HG02981 (cell line): ENCODE data around the gene EVA1C.
"Not testable (repeated sequence)": the region's sequence is repeated elsewhere in the genome, so short reads cannot be mapped to it uniquely, and the experiment has no call there.

Experiments
- ATAC-seq: cut with Tn5 transposase; IDR thresholded peaks from one replicate; pipeline ENCODE4 v1.9.1; 2021; ENCODE audit warnings: mild to moderate bottlenecking, moderate library complexity; ENCODE audit not compliant: unreplicated experiment

The EVA1C gene, protein sequence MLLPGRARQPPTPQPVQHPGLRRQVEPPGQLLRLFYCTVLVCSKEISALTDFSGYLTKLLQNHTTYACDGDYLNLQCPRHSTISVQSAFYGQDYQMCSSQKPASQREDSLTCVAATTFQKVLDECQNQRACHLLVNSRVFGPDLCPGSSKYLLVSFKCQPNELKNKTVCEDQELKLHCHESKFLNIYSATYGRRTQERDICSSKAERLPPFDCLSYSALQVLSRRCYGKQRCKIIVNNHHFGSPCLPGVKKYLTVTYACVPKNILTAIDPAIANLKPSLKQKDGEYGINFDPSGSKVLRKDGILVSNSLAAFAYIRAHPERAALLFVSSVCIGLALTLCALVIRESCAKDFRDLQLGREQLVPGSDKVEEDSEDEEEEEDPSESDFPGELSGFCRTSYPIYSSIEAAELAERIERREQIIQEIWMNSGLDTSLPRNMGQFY

DNA sequence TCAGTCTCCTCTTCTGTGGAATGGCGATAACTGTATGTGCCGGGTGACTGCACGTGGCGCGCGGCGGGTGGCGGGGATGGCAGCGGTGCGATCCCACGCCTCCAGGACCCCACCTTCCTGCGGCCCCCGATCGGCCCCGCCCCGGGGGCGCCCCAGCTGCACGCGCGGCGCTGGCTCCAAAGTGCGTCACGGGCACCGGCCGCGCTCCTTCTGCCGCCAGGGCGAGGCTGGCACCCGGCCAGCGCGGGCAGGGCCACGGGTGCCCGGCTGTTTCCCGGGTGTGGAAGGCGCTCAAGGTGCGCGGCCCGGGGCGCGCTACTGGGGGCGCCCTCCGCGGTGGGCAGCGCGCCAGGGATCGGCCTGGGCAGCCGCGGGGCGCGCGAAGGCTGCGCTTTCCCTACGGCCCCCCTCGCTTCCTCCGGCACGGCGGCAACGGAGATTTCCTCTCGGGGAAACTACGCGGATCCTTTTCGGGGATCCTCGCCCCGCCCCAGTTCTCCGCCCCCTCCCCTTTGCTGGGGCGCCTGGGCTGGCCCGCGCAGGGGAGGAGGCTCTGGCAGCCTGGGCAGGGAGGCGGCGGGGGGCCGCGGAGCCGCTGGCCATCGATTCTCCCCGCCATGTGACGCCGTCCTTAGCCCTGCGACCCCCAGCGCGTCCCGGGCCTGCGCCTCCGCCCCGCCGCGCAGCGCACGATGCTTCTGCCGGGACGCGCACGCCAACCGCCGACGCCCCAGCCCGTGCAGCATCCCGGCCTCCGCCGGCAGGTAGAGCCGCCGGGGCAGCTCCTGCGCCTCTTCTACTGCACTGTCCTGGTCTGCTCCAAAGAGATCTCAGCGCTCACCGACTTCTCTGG is at the start of gene EVA1C:
EVA1C (plus strand) TSS at position 545 of the 853 bp plus-strand sequence; CDS start at position 693, 148 bp downstream.
- no peak for ATAC-seq

DNA sequence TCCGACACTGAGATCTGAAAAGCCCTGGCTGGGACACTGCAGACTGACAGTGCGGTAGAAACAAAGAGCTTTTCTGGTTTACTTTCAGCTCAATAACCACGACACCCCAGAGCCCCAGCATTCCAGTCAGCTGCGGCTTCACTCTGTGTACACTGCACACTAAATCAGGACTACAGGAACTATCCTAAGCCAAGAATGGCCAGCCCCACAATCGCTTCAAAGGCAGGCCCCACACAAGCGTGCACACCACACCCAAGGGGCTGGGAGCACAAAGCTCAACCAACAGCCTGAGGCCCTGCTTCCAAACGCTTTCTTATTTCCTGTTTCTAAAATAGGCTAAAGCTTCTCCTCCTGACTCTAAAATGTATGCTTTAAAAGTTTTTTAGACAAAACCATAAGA is 48.1 kb upstream of the EVA1C start:
- no peak for ATAC-seq

DNA sequence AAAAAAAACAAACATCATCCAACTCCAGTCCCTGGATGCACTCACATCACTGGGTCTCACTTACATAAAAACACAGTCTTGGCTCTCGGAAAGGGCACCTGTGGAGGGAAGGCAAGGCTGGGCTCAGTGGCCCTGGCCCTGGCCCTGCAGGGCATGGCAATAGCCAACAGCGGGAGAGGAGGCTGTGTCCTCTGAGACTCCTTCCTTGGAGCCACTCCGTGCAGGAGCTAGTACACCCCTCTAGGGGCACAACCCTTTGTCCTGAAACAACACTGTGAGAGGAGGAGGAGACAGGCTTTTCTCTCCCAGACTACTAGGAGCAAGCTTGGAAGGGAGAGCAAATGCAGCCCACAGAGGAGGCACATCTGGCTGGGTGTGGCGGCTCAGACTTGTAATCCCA is 47.7 kb upstream of the EVA1C start:
- ATAC-seq, result no peak

DNA sequence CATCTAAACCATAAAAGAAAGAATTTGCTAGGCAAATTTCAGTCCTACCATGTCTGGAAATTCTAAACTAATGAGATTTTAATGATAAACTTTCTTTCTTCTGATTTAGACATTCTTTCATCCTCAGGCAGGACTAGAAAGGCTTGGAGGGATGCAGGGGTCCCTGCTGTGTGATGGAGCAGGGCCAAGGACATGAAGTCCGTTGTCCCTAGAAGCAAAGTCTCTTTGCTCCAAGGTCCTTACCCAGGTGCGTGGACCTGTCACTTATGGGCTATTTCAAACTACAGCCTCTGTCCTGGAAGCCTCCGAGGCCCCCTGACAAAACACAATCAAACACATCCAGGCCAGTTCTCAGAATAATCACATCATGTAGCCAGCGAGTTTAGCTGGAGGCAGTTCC is 46.3 kb upstream of the EVA1C start:
- ATAC-seq, result no peak

DNA sequence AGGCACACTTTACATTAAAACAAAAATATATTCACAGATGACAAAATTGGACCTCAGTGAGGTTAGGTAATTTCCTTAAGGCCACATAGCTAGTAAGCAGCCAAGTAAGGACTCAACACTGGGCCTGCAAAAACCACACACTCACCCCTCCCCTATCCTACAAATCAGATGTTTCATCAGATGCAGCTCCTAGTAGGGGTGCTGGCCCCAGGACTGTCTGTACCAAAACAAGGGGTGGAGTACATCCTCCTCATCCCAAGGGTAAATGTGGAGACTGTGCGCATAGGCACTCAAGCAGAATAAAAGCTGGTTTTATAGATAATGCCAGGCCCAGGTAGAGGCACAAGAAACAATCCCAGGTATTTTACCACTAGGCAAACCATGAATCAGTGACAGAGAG is 45.3 kb upstream of the EVA1C start:
- no peak for ATAC-seq

DNA sequence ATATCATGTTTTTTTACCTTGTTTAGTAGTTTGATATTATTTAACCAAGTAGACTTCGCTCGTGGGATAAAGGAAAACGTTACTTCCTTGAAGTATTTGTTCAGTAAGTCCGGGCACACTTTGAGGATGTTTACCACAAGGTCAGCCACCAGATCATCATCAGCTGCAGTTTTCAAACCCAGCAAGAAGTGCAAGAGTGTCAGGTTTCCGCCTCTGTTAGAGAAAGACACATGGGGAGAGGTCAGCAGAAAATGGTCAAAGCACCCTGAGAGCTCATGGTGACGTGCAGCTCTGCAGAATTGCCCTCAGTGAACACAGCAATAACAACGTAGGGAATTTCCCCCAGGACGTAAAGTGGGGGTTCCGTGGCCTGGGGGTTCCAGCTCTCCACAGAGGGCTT is 44.1 kb upstream of the EVA1C start:
- ATAC-seq, result no peak

DNA sequence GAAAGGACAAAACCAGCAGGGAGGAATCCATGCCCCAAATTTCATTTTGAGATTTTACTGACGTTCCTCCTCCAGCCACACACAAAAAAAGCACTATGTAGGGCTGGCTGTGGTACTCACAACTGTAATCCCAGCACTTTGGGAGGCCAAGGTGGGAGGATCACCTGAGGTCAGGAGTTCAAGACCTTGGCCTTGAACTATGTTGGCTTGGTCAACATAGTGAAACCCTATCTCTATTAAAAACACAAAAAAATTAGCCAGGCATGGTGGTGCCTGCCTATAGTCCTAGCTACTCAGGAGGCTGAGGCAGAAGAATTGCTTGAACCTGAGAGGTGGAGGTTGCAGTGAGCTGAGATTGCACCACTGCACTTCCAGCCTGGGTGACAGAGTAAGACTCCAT is 43.5 kb upstream of the EVA1C start:
- ATAC-seq, result not testable (repeated sequence)

DNA sequence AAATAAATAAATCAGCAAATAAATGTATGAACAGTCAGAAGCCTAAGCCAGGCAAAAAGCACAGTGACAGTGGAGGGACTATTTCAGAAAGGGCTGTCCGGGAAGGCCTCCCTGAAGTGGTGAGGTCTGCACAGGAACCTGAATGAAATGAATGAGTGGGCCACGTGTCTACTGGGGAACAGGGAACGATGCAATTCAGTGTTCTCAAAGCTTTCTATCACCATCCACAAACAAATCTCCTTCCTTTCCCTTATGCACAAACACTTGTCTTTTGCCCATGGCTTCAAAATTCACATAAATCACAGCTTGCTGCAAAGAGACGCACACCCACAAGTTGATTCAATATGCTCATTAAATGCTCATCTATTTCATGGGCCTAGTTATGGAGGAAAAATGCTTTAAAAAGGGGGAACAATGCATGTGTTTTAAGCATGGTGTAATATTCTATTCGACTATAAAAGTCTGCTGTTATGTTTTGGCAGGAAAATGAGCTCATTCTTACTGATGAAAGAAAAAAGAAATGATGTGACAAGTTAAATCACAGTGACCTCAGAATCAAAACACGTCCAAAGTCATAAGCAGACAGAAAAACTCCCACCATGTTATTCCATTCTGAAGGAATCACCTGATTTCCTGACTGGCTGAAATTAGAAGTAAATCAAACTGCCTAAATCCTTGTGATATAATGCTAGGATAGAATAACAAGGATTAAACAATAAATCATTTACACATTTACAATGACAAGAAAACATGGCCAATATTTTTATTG is 41.3 kb upstream of the EVA1C start:
- ATAC-seq, result no peak

DNA sequence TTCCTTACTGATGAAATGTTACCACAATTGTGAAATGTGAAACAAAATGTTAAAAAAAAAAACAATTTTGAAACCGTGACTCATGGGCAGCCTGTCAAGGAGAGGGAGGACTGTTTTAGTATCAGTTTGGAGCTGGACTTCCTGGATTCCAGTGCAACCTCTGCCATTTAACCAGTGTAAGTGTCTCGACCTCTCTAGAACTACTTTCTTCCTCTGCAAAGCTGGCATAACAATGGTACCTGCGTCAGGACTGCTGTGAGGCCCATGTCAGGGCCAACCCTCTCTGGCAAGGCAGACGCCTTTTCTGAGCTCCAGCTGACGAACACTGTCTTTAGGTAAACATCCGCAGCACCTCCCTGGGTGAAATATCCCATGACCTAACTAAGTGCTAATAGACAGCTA is 40.6 kb upstream of the EVA1C start:
- ATAC-seq, result no peak

DNA sequence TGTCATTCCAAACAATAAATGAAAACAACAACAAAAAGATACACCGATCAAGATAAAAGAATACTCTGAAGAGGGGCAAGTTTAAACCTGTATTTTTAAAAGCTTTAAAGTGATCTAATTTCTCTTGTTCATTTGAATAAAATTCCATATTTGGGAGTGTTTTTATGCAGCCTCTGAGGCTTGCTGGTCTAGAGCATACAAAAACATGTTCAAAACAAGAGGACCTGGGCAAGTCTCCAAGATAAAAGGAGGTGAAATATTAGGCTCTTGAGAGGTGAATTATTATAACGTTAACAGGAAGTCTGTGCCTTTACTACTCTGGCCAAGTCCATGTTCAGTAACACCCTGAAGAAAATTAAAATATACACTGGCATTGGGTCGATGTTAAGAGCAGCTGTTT is 39.8 kb upstream of the EVA1C start:
- ATAC-seq, result no peak

DNA sequence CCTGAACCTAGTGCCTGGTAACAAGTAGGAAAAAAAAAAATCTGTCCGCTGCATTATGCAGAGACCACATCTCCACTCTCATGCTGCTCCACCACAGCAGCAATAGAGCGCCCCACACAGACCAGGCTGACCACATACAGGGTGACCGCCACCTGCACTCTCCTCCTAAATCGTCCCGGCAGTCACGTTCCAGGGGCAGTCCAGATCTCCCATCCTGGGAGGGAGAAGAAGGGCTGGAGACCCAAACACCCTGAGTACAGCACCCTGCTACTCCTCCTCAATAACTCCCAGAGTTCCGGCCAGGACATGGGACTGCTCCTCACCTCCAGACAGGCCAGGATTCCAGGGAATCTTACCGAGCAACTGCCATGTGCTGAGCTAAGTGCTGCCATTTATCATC is 35.0 kb upstream of the EVA1C start:
- ATAC-seq, result no peak

DNA sequence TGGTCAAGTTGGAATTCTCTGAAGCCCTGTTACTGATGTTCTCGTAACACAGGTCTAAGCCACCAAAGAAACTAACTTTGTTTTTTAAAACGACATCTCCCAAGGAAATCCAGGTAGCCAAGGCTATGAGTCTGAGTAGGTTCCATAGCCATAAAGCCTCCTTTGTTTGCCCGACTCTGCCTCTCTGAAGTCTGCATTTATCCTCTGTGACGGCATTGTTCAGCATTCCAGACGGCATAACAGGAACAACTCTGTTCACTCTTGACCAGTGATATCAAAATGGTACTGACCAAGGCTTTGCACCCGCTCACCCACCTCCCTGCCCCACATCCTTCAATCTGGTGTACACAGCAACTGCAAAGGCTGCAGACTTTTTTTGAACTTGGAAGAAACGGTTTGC is 34.5 kb upstream of the EVA1C start:
- no peak for ATAC-seq

DNA sequence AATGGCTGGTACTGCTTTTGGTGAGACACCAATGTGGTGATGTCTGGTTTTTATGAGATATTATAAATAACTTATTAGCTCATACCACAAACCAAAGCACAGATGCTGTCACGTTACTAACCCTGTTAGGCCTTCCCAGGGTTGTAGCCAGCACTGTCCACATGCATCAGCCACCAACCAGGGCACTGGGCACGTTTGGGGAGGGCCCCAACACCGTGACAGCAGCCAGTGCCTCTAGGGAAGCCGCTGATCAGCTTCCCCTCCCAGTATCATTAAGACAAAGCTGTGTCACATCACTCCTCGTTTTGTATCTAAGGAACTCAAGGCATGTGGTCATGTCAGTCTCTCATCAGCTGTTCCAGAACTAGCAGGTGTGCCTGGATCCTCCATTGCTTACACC is 33.5 kb upstream of the EVA1C start:
- no peak for ATAC-seq

DNA sequence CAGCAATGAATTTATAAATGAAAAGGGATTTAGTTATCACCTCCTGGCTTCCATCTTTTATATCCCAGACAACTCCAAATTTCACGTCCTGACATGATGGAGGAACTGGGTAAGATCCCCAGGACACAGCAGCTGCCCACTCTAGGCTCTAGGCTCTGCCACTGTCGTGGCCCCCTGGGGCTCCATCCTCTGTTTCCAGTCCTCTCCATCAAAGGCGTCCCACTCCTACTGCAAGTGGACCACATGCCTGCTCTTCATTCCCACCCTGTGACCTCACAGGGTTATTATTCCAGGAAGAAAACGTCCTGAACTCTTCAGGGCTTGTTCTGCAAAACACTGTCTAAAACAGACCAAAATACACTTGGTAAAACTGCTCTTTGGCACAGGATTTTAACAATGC is 31.6 kb upstream of the EVA1C start:
- ATAC-seq, result no peak

DNA sequence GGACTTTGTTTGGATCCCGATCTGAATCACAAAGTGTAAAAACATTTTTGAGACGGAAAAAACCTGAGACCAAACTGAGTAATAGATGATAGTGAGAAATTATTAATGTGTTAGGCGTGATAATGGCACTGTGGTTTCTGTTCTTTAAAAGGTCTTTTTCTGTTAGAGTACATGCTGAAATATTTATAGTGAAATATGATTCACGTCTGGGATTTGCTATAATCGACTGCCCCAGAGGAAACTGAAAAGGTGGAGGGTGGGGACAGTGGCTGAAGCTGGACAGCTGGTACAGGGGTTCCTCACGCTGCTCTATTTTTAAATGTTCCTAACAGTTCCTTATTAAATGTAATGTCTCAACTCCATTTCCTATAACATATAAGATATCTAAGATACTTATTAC is 30.9 kb upstream of the EVA1C start:
- no peak for ATAC-seq

DNA sequence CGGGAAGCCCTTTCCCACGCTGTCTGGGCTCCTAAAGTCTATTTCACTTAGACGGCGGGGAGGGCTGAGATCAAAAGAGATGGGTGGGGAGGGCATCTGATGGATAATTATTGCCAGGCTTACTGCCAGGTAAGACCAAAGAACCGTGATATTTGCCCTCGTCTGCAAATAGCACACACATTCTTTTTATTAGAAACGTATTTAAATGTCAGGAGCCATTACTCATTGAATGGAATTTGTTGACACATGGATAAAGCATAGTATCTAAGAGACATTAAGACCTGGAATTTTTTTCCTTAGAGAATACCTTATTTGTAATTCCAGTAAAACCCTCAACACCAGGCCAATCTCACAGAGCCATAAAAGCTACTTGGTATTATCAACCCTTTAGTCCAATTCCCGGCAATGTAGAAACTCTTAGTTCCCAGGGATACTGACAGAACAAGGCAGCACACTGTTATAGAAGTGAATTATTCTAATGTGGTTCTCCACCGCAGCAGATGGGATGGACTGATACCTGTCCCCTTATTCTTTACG is 30.3 kb upstream of the EVA1C start:
- ATAC-seq, result no peak

DNA sequence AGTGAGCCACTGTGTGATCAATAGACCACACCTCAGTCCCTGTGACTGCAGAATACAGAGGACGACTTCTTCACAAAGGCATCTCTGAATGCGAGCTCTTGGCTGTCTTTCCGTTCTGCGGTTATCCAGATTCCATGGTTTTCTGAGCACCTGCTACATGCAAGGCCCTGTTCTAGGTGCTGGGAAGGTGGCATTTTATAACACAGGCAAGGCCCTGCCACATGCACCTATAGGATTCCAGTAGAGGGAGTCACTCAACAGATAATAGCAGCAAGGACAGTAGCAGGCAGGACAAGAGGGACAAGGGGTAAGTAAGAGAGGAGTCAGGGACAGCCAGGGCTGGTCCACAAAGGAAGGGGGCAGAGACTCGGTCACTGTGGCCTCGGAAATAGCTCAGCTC is 28.7 kb upstream of the EVA1C start:
- ATAC-seq, result no peak

DNA sequence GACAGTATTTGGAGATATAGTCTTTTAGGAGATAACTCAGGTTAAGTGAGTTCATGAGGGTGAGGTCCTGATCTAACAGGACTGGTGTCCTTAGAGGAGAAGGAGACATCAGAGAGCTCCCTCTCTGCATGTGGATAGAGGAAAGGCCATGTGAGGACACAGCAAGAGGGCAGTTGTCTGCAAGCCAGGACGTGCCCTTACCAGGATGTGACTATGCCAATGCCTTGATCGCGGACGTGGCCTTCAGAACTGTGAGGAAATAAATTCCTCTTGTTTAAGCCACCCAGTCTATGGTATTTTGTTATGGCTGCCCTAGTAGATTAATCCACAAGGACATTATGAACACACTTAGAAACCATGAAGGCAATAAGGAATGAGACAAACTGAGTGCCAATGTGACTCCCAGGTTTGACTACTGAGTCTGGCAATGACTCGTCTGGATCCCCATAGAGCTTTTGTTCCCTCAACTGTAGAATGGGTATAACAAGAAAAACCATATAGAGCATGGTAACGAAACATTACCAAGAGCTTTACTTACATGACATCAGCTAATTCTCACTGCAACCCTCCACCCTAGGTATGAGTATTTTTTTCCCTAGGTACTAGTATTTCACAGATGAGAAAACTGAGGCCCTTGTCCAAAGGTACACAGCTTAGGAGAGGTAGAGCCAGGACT is 26.2 kb upstream of the EVA1C start:
- ATAC-seq, result no peak

DNA sequence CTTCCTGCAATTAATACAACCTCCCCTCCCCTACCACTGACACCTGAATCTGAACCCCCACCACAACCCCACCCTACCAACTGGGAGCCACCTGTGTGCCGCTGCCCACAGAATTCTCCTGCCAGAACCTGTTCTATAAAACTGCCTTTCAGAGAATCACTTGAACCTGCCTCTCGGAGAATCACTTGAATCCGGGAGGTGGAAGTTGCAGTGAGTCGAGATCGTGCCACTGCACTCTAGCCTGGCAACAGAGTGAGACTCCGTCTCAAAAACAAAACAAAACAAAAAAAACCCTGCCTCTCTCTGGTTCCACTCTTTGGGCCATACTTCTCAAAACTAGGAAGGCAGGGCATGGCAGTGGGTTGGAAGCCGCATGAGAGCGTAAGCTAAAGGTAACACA is 25.4 kb upstream of the EVA1C start:
- no peak for ATAC-seq

DNA sequence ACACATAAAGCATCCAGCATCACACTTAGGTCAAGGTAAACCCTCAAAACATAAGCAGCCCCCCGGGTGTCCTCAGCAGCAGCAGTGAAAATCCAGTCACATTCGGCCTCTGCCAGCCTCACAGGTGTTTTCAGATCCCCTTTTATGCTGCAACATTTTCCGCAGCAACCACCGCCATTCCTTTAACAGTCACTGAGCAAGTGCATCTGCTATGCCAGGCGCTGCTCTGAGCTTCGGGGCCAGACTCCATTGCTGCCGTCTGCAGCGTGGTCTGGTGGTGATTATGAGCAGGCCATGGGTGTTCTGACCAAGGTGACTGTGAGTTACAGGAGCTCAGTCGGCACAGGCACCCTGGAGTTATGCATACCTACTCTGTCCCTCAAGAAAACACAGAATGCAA is 24.2 kb upstream of the EVA1C start:
- ATAC-seq, result no peak
